Right lobe of liver (tissue), 6 donors: ENCODE results near the gene DACH1. TPM values are rescaled to one million over a fixed set of nuclear protein-coding genes. Genes with fewer than 3 reads are reported as not detected.

Source experiments
- ATAC-seq, 4 donors: fragments of 200-7000 bp; cut with Tn5 transposase; one replicate each; pipeline ENCODE4 v1.9.1; 2020; ENCODE audit warnings: mild to moderate bottlenecking in 4 of 4, moderate library complexity in 4 of 4
- DNase-seq, 3 donors: peaks; one replicate each; pipeline ENCODE4 v3.0.0-alpha.2; 2020
- H3K27ac ChIP-seq, 3 donors: fragments of 200-600 bp; one replicate each; pipeline ENCODE4 v1.8.0; 2022
- H3K27me3 ChIP-seq, 2 donors: fragments of 200-600 bp; one replicate each; pipeline ENCODE4 v1.8.0; 2022
- H3K36me3 ChIP-seq, 4 donors: fragments of 200-600 bp; sonication (generic) in 1 of 4; one replicate each; pipeline versions ENCODE4 v1.5.1 to v1.8.0; 2017 to 2022; ENCODE audit warnings: control low read depth in 1 of 4
- H3K4me1 ChIP-seq, 4 donors: fragments of 200-600 bp; sonication (generic) in 1 of 4; one replicate each; pipeline versions ENCODE4 v1.5.1 to v1.8.0; 2017 to 2022; ENCODE audit warnings: control low read depth in 1 of 4
- H3K4me3 ChIP-seq, 3 donors: fragments of 200-600 bp; one replicate each; pipeline ENCODE4 v1.8.0; 2022
- H3K9me3 ChIP-seq, 4 donors: fragments of 200-600 bp; sonication (generic) in 1 of 4; one replicate each; pipeline versions ENCODE4 v1.5.1 to v1.8.0; 2017 to 2022; ENCODE audit warnings: control low read depth in 1 of 4
- POLR2A ChIP-seq: fragments of 450-650 bp; IDR thresholded peaks from one replicate; pipeline ENCODE4 v1.6.1; 2017; ENCODE audit warnings: antibody characterized with exemption, mild to moderate bottlenecking
- WGBS: methylation state at CpG from one replicate; pipeline ENCODE4 v1.1.6; 2018; ENCODE audit warnings: low coverage, low lambda C conversion rate; ENCODE audit not compliant: insufficient coverage; ENCODE audit errors: missing lambda C conversion rate; 5-methylcytosine and 5-hydroxymethylcytosine counted together
- intact Hi-C, 2 donors: fragments of 100-400 bp; cut with DNase I; formaldehyde crosslinking; loops; one replicate each; pipeline versions ENCODE4 v1.11.2 to v1.14.1; 2022
- total RNA-seq, 6 experiments: library from RNA; depleted of rRNA in 2 of 6; stranded (reverse); fragments of >200 nt in 2 of 6; fragmentation: NEBNext Ultra II Directional in 3 of 6; extraction: Animal tissue kit (Norgen Biotek cat#: 25700) in 3 of 6; gene quantifications; one replicate each; pipeline versions ENCODE4 v1.1.0 to v1.2.4, GENCODE V29; 2016 to 2023
- TF ChIP-seq, protein P1 (sequence below), 4 donors: fragments of 200-600 bp in 3 of 4; fragments of 450-650 bp in 1 of 4; IDR thresholded peaks; one replicate each; pipeline versions ENCODE4 v1.5.1 to v1.8.0; 2016 to 2022; ENCODE audit warnings: antibody characterized with exemption in 4 of 4, mild to moderate bottlenecking in 2 of 4
- donor health status: DM: no; HTN: yes; CAD: no.
- donor health status: DM: no; HTN: no; CAD: no.
- donor health status: DM: no; HTN: no; CAD: no.
- donor health status: DM: no; HTN: yes; CAD: no.
- donor health status: DM: no; HTN: yes; CAD: no.

The DACH1 gene
- total RNA-seq, 6 experiments from 2014 or later = 0.80 to 1.5 (median 0.94) TPM

DNA sequence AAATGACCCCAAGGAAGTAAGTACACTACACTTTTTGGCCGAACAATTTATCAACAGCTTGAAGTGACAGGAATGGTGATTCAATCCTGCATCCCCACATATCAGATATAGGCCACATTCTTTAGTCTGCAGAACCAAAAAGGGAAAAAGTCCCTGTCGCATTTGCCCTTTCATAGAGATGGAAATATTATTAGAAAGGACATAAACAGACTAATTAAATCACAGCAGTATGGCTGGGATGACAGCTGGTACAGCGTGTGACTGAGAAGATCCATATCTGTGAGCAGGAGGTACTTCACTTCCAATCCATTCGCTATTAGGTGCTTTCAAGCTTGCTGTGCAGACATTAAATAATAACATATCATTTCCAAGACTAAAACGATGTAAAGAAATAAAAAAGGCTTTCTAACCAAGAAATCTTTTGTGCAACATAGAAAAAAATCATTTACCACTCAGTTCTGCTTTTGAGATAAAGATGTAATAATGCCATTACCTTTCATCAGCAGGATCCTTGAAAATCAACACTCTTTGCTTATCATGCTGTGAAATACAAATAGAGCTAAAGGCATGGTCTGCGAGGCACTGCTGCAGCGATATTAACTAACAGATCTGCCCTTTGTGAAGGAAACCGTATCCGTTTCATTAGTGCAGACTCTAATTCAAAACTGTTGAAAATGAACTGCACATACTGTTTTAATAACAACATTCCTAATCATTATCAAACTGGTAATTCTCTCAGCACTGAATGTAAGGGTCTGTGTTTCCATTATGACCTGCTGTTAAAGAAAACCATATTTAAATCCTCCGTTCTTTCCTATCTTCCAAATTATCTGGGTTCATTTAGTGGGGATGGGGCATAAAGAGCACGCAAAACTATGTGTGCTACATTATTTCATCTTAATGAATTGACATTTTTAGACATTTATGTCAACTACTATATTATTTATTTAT, 245.6 kb downstream of the DACH1 start:
- H3K27ac ChIP-seq = no peak overlapping the region

DNA sequence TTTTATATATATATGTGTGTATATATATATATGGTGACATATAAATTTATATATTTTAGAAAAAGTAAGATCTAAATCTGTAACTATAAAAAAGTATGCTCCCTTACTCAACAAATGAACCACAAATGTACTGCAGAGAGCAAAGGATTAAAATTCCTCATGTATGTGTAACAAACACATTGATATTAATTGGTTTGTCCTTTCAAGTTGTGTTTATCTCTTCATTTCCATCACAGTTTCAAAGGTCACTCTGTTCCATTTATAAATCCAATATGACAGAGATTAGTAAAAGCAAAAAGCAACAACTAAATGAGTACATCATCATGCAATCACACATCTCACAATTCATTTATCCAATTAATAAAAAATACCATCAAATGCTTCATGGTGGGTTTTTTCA, 247.9 kb downstream of the DACH1 start:
- no peak overlapping the region for H3K4me3 ChIP-seq
- DNase-seq (no peak), ATAC-seq (no peak)
- intact Hi-C loops = no loop called here
- no peaks in the 10 kb centered on the region for H3K4me1 ChIP-seq
- no peaks in the 10 kb centered on the region for H3K9me3 ChIP-seq
- no peaks in the 10 kb centered on the region for H3K36me3 ChIP-seq
- H3K27me3 ChIP-seq = no peaks in the 10 kb centered on the region
- TF ChIP-seq, protein P1, sequence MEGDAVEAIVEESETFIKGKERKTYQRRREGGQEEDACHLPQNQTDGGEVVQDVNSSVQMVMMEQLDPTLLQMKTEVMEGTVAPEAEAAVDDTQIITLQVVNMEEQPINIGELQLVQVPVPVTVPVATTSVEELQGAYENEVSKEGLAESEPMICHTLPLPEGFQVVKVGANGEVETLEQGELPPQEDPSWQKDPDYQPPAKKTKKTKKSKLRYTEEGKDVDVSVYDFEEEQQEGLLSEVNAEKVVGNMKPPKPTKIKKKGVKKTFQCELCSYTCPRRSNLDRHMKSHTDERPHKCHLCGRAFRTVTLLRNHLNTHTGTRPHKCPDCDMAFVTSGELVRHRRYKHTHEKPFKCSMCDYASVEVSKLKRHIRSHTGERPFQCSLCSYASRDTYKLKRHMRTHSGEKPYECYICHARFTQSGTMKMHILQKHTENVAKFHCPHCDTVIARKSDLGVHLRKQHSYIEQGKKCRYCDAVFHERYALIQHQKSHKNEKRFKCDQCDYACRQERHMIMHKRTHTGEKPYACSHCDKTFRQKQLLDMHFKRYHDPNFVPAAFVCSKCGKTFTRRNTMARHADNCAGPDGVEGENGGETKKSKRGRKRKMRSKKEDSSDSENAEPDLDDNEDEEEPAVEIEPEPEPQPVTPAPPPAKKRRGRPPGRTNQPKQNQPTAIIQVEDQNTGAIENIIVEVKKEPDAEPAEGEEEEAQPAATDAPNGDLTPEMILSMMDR (IDR thresholded peaks at IDR 0.05) = no peak
- no peak for TF ChIP-seq POLR2A
- H3K27ac ChIP-seq = no peak overlapping the region

More for the DNA sequence above, 245.6 kb downstream of the DACH1 start:
- DNase-seq (no peak), ATAC-seq (no peak)
- Histone ChIP-seq H3K4me1 (no peaks in the 10 kb centered on the region), H3K9me3 (no peaks in the 10 kb centered on the region), H3K27me3 (no peaks in the 10 kb centered on the region), H3K36me3 (no peaks in the 10 kb centered on the region), H3K4me3 (no peak overlapping the region)
- intact Hi-C loops = no loop called here
- TF ChIP-seq POLR2A = no peak
- TF ChIP-seq, protein P1 (IDR thresholded peaks at IDR 0.05) = no peak
- 33% methylated on average over 11 of the region's 11 CpGs for WGBS

DNA sequence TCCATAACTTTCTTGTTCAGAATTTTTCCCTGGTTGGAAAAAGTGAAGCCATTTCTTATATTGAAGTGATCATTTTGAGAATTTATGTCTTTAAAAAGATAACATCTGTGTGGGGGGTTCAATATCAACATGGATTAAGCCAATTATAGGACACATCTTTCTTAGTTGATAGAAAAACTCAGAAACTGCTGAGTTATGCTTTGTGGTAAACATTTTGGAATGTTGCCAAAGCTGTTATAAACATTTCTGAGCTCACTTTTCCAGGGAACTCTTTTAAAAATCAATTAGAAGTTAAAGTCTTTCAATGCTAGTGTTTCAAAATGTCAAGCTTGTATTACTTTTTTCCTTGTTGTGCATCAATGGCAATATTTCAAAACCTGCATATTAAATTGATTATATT, 248.8 kb downstream of the DACH1 start:
- Histone ChIP-seq H3K27me3 (no peaks in the 10 kb centered on the region), H3K27ac (no peak overlapping the region), H3K4me3 (no peak overlapping the region), H3K4me1 (no peaks in the 10 kb centered on the region), H3K36me3 (no peaks in the 10 kb centered on the region), H3K9me3 (no peaks in the 10 kb centered on the region)
- intact Hi-C loops = no loop called here
- no peak for ATAC-seq
- DNase-seq = no peak
- TF ChIP-seq POLR2A = no peak
- TF ChIP-seq, protein P1 (IDR thresholded peaks at IDR 0.05) = no peak

DNA sequence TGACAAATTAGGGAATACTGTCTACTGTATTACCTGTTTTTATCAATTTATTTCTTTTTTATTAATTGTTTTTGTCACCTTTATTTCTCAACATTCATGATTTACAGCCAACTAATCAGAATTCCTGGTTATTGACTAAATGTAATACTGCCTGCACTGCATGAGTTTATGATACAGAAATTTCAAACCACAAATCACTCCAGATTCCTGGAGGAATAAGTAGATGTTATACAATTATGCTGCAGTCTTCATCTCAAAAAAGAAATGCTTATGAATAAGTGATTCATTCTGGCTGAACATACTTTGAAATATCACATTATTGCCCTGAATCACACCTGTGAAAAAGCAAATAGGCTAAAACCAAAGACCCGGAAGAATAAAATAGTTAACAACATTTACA, 249.7 kb downstream of the DACH1 start:
- TF ChIP-seq, protein P1 (IDR thresholded peaks at IDR 0.05) = no peak
- TF ChIP-seq POLR2A = no peak
- ATAC-seq (no peak), DNase-seq (no peak)
- Histone ChIP-seq H3K27me3 (no peaks in the 10 kb centered on the region), H3K27ac (no peak overlapping the region), H3K4me3 (no peak overlapping the region), H3K9me3 (no peaks in the 10 kb centered on the region), H3K4me1 (no peaks in the 10 kb centered on the region), H3K36me3 (no peaks in the 10 kb centered on the region)
- intact Hi-C loops = no loop called here
- 75% methylated on average over 1 of the region's 1 CpG for WGBS
